ENCODE data around the gene SCN5A.

SCN5A gene

DNA sequence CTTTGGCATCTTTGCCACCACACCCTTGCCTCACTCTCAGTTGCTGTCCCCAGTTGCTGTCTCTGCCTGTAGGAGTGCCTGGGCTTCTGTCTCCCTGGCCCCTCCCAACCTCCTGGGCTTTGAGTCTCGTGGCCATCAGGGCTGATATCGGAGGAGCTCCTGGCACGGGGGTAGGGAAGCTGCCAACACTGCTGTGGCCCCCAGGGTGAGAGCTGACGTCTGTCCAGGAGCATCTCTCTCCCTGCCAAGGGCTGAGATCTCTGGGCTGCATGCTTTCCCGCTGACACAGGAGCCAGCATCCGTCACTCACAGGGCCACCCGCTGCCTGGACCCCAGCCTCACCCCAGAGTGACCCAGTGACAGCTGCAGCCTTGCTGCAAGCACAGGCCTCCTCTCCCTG lies 105.9 kb downstream of the SCN5A start:
- no peak for DNase-seq (ENCODE audit: low read depth, low spot score)

DNA sequence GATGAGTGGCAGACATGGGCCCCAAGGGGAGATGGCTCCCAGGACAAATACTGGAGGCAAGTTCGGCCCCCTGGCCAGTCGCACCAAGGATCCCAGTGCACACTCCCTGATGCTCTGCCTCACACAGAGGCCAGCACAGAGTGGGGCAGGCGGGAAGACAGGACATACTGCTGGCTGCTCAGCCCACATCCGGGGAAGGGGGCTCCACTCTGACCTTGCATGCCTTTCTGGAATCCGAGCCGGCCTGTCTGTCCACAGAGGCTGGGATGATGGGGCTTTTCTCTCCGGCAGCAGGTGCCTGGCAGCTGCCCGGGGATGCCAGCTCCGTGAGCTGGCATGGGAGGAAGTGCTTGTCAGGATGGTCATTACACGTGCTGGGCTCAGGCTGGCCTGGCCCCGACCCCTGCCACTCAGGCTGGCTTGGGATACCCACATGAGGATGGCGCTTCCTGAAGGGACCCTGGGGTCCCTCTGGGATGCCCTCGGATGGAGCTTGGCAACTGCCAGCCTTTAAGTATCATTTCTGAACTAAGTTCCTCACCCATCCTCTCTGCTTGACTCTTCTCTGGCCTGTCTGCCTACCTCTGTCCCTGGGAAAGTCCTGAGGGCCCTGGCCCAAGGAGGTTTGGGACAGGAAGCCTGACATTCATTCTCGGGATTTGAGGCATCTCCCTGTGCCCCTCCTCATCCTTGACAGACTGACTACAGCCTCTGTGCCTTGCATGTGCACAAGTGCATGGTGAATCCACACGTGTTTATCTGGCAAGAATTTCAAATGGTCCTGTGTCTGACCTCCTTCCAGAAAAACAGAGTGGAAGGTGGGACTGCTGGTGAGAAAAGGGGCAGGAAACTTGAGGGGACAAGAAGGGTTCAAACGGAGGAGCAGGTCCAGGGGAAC lies 106.8 kb downstream of the SCN5A start:
- DNase-seq (ENCODE audit: low read depth, low spot score): no peak

DNA sequence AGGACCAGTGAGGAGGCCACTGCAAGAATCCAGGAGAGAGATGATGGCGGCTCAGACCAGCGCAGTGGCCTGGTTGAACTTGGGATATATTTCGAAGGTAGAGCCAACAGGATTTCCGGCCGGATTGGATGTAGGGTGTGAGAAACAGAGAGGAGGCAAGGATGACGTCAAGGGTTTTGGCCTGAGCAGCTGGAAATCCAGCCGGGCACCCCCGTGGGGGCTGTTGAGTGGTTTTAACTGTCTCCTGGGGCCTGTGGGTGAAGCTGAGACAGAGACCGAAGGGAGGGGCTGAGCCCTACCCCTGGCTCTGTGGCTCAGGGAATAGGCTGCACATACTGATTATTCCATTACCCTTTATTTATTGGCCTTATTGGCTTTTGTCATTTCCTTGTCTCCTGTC lies 107.7 kb downstream of the SCN5A start:
- DNase-seq (ENCODE audit: low read depth, low spot score): no peak

DNA sequence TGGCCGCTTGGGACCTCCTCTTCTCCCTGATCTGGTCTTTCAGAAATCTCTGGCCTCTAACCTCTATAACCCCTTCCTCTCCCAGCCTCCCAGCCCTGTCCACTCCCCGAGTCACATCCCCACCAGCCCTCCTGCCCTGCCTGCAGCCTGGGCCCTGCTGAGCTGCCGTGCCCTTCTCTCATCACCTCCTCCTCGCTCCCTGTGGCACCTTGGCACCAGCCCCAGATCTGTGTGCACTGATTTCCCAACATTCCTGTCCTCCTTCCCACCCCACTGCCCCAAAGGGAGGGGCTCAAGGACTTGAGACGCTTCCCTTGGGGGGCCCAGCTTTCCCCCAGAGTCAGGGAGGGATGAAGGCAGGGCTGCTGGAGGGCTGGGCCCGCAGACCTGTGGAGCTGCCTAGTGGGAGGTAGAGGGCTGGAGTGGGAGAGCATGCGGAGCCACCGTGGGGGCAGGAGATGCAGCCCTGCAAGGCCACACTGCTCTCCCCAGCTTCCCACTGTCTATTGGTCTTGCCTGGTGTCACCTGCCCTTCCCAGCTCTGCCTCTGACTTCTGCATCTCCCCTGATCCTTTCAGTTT lies 110.6 kb downstream of the SCN5A start:
- no peak for DNase-seq (ENCODE audit: low read depth, low spot score)

DNA sequence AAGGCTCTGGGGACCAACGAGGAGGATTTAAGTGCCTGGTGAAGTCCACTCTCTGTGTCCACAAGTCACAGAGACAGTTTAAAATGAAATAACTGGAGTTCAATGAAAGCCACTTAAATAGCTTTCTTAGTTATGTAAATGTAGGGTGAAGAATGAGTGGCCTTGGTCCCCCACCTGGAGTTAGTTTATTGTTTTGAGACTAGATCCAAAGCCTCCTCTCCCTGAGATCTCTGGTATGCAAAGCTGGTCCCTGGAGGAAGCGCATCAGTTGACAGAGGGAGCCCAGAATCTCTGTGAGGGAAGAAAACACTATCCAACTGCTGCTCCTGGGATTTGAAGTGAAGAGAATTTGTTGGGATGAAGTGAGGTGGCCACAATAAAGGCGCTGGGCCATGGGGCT lies 112.8 kb downstream of the SCN5A start:
- DNase-seq (ENCODE audit: low read depth, low spot score): no peak

DNA sequence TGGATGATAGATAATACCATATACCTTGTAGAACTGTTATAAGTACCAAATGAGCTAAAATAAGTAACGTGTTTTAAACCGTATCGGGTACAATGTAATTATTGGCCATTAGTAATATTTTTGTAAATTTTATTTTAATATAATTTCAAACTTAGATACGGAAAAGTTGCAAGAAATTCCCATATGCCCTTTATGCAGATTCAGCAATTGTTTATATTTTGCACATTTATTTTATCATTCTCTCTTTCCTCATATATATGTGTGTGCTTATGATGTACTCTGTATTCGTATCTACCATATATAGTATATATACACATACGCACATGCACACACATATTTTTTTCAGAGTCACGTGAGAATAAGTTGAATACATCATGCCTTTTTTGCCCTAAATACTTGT lies 114.9 kb downstream of the SCN5A start:
- no peak for DNase-seq (ENCODE audit: low read depth, low spot score)

DNA sequence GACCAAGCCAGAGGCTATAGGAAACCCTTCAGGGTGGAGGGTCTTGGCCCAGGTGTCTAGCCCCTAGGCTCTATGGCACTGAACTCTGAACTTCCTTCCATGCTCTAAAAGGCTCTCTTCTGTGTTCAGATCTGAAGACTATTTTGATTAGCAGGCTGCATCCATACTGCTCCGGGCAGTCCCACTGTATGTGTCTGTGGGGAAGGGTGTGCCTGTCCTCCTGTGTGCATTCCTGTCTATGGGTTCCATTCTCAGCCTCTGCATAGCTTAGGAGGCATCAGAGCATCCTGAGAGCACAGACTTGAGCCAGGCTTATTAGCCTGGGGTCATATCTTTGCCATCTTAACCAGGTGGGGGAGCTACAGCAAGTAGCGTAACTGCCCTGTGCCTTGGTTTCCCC lies 115.3 kb downstream of the SCN5A start:
- no peak for DNase-seq (ENCODE audit: low read depth, low spot score)

DNA sequence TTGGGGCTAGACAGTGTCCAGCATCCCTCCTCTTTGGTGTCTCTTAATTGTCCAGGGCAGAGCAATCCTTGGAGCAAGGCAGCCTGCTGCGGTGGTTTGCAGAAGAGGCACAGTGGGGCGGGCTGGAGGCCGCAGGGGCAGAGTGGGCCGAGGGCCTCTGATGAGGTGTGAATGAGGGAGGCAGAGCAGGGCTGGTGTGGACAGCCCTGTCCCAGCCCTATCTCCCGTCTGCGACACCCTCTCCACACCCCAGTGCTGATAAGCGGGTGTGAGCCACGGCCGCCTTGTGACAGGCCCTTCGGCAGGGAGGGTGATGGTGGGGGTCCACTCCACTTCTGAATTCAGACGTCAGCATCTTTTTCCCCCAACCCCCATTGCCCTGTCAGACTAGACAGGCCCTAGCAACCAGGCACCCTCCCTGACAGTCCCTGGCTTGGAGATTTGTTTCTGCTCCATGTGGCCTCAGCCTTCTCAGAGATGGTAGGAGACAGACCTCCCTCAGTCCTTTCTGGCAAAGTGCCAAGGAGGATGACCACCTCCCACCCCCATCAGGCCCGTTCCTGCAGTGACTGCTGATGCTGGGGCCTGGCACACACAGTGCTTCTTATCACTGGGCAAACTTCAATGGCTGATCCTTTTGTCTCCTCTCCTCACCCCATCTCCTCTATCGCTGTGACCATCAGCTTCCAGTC lies 116.1 kb downstream of the SCN5A start:
- no peak for DNase-seq (ENCODE audit: low read depth, low spot score)

DNA sequence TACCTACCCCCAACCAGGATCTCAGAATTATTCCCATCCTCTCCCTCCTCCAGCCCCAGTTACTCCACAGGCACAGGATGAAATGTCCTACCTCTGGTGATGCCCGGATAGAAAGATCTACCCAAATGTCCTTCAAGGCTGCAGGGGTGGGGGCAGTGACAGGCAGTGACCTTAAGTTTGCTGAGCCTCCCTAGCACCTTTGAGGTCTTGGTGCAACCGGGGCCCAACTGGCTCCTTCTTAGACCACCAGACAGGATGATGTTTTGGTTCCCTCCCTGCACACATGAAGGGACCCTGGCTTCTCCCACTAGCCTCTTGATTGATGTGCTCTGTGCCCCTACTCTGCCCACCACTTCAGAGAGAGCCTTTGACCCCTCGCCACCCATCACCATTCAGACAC lies 117.0 kb downstream of the SCN5A start:
- DNase-seq (ENCODE audit: low read depth, low spot score): no peak

DNA sequence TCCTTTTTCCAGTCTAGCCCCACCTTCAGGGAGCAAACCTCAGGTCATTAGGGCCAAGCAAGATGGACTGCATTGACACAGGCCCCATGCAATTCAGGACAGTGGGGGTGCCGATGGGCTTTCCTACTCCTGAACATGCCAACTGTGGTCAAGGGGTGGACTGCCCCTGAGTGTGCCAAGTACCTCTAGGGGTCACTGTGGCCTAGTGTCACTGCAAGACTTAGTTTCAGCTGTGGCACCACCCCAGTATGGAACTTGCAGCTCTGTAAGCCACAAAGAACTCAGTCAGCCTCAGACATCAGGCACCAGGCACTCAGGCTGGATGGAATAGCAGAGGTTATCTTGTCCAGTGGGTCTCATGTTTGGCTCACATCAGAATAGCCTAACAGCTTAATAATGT lies 121.0 kb downstream of the SCN5A start:
- DNase-seq (ENCODE audit: low read depth, low spot score): peak; percentile 36

DNA sequence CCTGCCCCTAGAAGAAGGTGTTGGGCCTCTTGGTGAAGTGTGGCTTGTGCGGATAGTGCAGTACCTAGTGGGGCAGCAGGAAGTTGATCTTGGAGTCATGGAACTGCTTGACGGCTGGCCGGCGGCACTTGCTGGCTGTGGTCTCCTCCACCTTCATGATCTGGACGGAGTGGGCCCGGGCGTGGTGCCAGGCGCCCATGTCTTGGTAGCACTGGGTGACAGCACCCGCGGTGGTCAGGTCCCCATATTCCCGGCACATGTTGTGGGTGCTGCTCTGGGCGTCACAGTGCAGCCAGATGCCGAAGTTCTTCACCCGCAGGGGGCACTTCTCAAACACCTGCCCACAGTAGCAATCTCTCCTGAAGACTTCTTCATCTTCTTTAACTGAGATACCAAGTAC lies 122.7 kb downstream of the SCN5A start:
- DNase-seq (ENCODE audit: low read depth, low spot score): no peak

DNA sequence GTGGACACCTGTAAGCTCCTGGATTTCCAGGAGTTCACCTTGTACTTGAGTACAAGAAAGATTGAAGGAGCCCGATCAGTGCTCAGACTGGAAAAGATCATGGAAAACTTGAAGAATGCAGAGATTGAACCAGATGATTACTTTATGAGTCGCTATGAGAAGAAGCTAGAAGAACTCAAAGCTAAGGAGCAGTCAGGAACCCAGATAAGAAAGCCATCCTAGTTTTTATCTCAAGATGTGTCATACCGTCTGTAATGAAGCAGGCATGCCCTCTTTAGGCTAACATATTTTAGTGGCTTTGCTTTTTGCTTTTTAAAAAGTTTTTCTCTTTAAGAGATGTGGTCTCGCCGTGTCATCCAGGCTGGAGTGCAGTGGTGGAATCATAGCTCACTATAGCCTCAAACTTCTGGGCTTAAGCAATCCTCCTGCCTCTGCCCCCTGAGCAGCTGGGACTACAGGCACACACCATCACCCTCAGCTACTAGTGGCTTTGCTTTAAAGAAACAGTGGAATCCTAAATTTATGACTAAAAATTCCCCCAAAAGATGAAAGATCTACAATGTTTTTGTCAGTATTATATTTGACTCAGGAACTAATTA lies 125.2 kb downstream of the SCN5A start:
- DNase-seq (ENCODE audit: low read depth, low spot score): no peak

DNA sequence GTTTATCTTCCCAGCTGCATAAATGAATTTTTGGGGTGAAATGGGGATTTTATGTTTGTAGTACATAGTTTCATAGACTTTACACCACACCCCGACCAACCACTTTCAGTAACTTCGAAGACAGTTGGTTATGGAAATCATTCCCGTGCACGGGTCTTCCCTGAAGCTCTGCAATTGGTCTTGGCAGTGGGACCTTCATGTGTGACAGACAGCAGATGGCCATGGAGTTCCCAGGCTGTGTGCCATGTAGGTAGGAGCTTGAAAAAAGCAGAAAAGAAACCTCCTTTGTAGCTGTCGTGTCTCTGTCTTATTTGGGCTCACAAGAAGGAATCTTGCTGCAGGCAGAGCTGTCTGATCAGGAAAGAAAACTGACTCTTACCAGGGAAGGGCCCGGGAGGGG lies 127.5 kb downstream of the SCN5A start:
- DNase-seq (ENCODE audit: low read depth, low spot score): no peak

DNA sequence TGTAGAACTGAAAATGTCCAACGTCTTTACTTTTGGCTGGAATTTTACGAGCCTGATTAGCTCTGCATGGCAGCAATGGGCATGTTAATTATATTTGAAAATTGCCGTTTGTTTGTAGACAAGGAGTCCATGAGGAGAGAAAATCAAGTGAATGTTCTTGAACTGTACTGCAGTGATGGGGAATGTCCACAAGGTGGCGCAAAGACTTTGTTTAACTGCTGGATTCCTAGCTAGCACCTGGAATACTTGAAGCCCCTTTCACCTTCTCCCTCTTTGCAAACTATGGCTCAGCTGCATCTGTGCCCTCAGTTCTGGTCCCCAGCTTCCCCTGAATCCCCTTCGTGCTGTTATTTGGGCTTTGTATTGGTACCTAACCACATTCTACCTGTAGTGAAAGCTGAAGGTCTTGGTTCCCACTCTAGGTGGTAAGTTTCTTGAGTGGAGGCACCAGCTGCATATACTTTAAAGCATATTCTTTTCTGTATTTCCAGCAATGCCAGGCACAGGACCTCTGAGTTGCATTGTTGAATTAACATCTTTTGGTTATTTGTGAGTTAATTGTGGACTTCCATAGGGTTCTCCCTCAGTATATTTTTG lies 128.0 kb downstream of the SCN5A start:
- peak; percentile 78 for DNase-seq (ENCODE audit: low read depth, low spot score)

DNA sequence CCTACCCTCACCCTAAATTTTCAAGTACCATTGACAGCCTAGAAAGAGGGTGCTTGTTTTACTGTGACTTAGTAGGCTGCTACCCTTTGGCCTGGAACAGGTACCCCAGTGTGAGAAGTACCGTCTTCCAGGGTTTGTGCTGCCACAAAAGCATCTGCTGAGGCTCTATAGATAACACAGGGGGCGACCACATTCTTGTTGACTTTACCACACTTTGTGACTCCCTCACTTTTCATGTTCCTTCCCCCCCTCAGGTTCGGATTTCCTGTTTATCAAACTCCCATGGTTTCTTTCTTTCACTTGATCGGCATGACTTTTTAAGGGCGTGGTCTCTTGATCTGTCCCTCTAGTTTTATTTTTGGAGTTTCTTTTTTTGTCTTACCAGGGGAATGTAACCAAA lies 129.8 kb downstream of the SCN5A start:
- DNase-seq (ENCODE audit: low read depth, low spot score): no peak

DNA sequence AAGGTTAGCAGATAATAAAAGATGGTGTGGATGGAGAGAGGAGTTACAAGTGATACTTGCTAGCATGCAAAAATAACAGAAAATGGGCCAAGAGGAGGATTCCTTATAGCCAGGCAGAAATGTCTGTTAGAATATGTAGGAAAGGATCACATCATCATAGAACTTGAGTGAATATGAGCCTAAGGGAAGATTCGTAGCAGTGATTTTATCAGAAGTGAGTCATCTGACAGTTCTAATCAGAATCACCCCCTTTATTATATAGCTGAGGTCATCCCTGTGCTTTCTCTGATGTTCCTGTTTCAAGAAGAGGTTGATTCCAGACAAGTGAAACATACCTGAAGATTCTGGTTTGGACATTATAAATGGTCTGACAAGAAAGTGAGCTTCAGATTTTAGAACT lies 130.5 kb downstream of the SCN5A start:
- no peak for DNase-seq (ENCODE audit: low read depth, low spot score)

DNA sequence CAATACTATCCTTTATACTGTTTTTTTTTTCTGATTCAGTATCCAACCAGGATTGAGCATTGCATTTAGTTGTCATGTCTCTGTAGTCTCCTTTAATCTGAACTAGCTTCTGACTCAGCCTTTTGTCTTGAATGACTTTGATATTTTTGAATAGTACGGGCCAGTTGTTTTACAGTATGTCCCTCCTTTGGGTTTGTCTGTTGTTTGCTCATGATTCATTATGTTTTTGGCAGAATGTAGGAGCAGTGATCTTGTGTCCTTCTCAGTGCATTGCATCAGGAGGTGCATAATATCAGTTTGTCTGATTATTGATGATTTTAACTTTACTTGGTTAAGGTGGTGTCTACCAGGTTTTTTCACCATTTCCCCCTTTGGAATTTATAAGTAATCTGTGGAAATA lies 132.8 kb downstream of the SCN5A start:
- DNase-seq (ENCODE audit: low read depth, low spot score): no peak

DNA sequence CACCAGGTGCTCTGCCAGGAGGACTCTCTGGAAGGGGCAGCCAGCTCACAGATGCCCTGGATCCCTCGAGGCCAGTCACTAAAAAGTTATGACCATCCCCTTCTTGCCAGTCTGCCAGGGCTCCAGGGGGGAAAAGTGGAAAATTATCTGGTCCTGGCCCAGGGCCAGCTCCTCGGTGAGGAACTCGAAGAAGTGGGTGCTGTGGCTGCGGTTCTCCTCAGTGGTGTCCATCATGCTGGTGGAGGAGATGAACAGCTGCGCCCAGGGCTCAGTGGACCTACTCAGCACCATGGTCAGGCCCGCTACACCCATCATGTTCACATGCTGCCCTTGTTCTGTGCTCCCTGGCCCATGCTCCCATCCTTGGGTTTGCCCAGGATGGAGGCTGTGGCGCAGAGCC lies 134.1 kb downstream of the SCN5A start:
- DNase-seq (ENCODE audit: low read depth, low spot score): no peak

DNA sequence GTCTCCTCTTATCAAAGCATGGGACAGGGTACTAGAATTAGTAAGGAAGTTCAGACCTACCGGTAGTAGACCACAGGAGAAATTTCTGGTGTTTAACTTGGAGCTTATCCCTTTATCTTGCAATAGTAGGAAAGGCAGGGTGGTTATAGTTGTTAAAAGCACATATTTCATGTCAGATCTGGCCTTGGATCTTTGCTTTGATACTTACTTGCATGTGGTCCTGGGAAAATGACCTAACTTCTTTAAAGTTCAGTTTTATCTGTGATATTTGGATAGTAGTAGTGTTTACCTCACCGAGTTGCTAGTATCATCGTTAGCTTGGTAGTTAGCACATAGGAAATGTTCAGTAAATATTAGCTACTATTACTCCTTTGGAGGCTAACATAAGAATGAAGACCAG lies 137.9 kb downstream of the SCN5A start:
- no peak for DNase-seq (ENCODE audit: low read depth, low spot score)

DNA sequence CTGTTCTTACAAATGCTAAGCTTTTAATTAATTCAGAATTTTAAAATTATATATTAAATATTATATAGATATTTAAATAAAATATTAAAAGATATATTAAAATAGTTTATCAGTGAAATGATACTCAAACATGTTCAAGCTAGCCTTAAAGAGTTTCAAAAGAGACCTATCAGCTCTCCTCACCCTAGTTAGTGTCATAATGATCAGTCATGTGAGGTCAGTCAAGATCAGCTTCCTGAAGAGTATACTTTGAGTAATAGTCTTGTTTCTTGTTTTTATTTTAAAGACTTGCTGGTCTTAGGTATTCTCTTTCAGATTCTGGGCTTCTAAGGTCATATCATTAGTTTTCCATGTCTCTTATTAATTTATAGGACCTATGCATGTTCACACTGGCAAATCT lies 138.9 kb downstream of the SCN5A start:
- DNase-seq (ENCODE audit: low read depth, low spot score): no peak

DNA sequence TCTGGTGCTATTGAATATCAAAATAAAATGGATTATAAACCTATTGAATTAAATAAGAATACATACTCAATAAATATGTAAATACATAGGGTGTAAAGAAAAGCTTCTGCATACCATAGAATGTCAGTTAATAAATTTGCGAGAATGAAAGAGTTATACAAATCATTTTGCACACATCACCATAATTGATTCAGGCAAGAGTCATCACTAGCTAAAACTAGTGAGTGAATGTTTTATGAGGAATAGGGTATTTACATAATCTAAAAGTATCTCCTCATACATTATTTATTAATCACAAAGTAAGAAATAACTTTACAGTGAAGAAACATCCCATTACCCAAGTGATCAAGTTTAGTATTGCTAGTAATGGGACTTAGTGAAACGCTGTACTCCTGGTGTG lies 139.8 kb downstream of the SCN5A start:
- no peak for DNase-seq (ENCODE audit: low read depth, low spot score)

DNA sequence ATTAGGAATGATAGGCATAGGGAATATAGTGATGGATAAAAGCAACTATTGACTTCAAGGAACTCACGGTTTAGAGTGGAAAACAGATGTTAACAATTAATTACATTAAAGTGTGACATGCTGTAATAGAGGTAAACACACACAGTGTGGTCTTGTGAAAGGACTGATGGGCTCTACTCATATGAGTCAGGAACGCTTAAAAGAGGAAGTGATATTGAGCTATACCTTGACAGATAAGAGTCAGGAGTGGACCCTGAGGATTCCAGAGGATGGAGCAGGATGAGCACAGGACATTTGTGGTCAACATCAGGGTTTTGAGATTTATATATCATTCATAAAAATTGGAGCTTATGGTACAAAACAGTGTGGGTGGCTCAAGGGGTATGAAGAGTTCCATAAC lies 142.4 kb downstream of the SCN5A start:
- no peak for DNase-seq (ENCODE audit: low read depth, low spot score)

Measured in ELF-1 (cell line).